ENCODE data around the gene CENPB.
A peak's percentile ranks its signal among the peaks of the same experiment; 100 is the strongest.
"Not testable (repeated sequence)": the region's sequence is repeated elsewhere in the genome, so short reads cannot be mapped to it uniquely, and the experiment has no call there.

CENPB gene

DNA sequence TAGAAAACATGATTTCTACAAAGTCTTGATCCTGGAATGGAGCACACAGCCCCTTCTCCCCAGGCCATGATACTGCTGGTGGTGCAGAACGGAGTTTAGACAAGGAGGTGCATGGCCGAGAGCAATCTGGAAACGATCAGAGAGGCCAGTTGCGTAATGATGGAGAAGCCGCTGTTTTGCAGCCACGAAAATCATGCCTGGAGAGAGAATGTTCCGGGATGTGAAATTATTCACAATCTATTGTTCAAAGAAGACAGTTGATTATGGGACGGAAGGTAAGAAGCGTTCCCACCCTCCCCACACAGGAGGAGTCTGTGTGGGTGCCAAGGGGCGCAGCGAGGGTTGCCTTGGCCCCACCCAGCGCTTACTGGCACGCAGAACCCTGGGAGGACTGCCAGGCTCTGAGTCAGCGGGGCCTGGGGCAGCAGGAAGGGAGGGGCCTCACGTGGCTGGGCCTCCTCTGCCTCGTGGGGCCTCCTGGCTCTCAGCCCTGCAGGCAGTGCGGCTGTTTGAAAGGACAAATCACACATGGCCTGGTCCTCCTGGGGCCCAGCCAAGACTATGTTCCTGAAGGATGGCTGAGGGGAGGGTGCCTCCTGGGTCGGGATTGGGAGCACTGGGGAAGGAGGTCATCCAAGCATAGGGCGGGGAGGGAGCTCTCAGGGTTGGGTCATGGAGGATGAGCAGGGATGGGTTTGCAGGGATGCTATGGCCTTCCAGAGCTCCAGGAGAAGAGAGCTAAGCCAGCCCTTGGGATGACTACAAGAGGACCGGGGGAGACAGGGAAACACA lies 25.1 kb upstream of the CENPB start:
- DNase-seq = no peak

GRCh38 chr20:3808544-3808943 lies 22.0 kb upstream of the CENPB start:
- DNase-seq = no peak

- no peak for DNase-seq
These were observed 18.2 kb upstream of the CENPB start for GRCh38 chr20:3804781-3805180.

DNA sequence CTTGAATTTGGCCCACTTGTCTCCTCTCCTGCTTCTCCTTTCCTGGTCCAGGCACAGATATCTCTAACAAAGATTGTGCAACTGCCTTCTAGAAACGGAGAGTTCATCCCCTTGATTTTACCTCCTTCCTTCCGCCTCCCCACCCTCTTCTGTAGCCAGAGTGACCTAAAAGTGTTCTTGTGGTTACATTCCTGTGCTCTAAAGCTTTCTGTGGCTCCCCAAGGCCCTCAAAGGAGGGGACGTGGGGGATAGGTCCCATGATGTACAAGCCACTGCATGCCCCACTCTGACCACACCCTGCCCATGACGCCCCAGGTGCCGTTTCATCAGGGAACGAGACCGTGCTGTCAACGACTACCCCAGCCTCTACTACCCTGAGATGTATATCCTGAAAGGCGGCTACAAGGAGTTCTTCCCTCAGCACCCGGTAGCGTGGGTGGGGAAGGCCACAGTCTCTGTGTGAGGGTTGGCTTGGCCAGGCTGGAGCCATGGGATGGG lies 17.8 kb upstream of the CENPB start:
- no peak for DNase-seq

DNA sequence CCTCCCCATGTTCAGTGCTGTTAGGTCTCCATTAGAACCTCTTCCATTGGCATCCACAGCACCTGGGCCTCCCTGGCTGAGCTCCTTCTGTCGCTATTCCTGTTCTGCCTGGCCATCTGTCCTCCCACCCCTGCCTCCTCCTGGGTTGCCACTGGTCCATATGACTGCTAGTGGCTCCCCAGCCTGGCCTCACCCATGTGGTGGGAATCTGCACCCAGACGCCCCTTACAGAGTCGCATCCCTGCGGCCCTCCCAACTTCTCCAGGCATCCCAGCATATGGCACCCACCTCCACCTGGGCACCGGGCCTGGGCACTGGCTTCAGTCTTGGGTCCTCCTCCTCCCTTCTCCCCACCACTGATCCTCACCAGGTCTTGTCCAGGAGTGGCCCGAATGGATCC lies 17.3 kb upstream of the CENPB start:
- DNase-seq = no peak

GRCh38 chr20:3803289-3803688 lies 16.7 kb upstream of the CENPB start:
- no peak for DNase-seq

DNA sequence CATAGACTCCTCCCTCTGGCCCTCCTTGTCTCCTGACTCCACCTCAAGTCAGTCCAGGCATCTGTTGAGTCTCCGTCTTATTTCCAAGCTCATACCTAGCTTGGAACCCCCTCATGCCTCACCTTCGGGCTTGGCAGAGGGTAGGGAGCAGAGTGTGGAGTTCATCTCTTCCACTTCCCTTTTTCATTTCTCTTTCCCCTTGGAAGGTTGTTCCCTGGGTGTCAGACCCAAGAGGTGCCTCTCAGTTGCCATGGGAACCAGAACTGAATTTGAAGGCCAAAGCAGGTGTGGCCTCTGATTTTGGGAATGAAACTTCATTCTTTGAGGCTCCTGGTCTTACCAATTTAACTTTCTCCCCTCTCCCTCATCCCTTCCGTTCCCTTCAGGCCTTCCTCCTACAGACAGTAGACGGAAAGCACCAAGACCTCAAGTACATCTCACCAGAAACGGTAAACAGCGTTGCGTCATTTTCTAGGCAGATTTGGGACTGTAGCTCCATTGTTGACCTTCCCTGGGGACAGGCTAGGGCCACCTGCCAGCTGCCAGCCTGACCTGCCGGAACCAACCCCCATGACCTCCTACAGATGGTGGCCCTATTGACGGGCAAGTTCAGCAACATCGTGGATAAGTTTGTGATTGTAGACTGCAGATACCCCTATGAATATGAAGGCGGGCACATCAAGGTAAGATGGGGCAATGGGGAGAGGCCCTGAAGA lies 16.1 kb upstream of the CENPB start:
- DNase-seq = no peak

DNA sequence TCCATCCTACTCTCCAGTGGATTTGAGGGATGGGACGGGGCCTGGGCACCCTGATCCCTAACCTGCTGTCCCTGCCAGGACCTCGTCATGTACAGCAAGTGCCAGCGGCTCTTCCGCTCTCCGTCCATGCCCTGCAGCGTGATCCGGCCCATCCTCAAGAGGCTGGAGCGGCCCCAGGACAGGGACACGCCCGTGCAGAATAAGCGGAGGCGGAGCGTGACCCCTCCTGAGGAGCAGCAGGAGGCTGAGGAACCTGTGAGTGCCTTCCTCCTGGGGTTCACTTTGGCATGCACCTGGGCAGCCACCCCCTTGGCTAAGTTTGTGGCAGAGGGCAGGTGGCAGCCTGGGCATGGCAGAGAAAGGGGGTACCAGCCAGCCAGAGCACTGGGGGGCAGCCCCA lies 15.3 kb upstream of the CENPB start:
- no peak for DNase-seq

GRCh38 chr20:3801299-3801698 lies 14.8 kb upstream of the CENPB start:
- no peak for DNase-seq

GRCh38 chr20:3800878-3801260 lies 14.3 kb upstream of the CENPB start:
- DNase-seq = no peak

GRCh38 chr20:3800256-3800877 lies 13.8 kb upstream of the CENPB start:
- DNase-seq = no peak

GRCh38 chr20:3798908-3799248 lies 12.3 kb upstream of the CENPB start:
- DNase-seq = no peak

DNA sequence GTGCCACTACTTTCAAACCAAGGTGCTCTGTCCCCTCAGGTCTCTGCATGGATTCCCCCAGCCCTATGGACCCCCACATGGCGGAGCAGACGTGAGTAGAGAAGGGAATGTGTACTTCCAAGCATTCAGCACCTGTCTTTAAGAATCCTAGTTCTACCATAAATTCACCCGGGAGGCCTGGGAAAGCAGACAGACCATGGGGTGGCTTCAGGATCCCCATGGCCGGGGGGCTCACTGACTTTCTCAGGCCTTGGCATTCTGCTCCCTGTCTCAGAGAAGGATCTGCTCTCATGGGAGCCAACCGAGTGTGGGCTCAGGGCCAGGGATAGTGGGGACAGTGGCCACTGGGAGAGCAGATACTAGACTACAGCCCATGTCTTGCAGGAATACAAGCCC lies 11.8 kb upstream of the CENPB start:
- no peak for DNase-seq

GRCh38 chr20:3797592-3798372 lies 11.2 kb upstream of the CENPB start:
- no peak for DNase-seq

DNA sequence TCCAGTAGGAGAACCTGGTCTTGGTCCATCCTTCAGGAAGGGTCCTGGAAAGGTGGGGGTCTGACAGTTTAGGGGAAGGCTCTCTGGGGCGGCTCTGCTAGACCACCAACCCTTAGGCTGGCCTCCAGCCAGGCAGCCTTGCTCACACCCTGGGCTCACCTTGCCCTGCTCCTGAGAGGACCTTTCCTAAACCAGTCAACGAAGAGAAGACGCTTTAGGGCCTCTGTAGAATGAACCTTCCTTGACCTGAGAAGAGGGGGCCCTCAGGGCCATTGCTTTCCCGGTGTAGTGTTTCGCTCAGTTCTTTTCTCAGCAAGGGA lies 10.6 kb upstream of the CENPB start:
- no peak for DNase-seq

- no peak for DNase-seq
These were observed 10.1 kb upstream of the CENPB start for GRCh38 chr20:3796477-3797225.

DNA sequence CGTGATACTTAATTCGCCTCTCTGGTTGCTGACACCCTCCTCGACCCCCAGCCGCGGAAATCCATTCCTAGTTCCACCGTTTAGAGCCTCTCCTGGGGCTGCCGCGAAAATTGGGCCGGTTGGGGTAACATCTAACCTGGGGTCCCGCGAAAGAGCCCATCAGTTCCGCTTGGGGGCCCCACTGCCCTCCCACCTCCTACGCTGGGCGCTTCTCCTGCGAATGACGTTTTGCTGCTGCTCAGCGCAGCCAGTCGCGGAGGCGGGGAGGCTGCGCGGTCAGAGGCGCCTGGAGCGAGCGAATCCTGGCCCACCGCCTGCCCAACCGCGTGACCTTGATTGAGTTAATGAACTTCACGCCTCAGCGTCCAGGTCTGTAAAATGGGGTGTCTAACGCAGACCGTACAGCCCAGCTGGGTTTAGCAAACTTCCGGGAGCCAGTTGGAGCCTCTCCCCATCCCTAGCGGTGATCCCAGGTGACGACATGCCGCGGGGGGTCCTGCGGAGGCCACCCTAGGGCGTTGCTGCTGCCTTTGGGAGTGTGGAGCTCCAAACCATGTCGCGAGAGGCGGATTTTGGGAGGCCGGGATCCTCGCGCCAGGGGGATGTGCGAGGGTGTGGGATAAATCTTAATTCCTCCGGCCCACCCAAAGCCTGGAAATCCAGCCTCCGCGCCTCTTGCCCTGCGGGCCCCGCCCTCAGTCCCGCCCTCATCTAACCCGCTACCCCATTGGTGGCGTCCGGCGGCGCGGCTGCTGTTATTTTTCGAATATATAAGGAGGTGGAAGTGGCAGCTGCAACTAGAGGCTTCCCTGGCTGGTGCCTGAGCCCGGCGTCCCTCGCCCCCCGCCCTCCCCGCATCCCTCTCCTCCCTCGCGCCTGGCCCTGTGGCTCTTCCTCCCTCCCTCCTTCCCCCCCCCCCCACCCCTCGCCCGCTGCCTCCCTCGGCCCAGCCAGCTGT lies 9.2 kb upstream of the CENPB start, which contains the start of gene CDC25B:
Gene CDC25B (plus strand): TSS at position 800 of the 958 bp plus-strand sequence. CDS start 222 bp downstream, outside the sequence.
- DNase-seq = peak; percentile 88

- DNase-seq = no peak
These were observed 8.3 kb upstream of the CENPB start for GRCh38 chr20:3794701-3795420.

DNA sequence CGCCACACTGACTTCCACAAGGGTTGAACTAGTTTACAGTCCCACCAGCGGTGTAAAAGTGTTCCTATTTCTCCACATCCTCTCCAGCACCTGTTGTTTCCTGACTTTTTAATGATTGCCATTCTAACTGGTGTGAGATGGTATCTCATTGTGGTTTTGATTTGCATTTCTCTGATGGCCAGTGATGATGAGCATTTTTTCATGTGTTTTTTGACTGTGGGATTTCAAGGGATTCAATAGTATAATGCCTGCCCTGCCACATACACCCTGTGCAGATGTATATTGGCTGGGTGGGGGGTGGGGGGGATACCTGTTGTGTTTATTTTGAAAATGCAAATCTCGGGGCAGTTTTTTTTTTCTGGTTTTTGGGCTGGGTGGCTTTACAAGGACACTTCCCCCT lies 7.6 kb upstream of the CENPB start:
- not testable (repeated sequence) for DNase-seq

- DNase-seq = not testable (repeated sequence)
These were observed 2.7 kb upstream of the CENPB start for GRCh38 chr20:3789201-3789600.
